ENCODE data around the gene PUS7.
"Not testable (repeated sequence)": the region's sequence is repeated elsewhere in the genome, so short reads cannot be mapped to it uniquely, and the experiment has no call there.

PUS7 gene

DNA sequence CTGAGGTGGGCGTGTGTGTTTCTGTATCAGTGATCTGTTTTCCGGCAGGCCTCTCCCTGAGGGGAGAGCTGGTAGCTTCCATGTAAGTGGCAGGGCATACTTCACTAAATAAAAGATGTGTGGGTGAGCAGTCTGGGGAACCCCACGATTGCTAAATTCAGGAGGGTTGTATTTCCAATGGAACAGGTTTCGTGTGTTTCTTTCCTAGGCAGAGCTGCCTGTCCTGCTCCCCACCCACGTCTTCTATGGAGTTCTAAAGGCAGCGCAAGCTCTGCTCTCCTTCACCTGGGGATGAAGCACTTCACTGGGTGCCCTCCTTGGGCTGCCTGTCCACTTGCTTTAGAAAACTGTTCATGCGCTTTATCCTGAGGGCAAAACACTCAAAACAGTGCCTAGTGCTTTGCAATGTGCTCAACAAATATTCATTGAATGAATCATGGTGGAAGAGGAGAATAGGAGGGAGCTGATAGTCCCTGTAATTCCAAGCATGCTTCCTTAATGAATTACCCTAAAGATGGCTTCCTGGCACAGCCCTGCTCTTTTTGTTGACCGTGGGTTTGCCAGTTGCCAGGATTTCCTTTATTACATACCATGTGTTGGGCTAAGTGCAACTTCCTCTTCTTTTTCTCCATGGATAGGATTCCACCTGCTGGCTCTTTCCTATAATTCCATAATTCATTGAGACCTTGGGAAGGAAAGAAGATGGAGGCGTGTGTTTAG is 82.7 kb downstream of the PUS7 start:
- DNase-seq, result no peak

- DNase-seq, result no peak
These were observed 83.3 kb downstream of the PUS7 start for GRCh38 chr7:105438847-105439173.

- DNase-seq, result no peak
These were observed 83.8 kb downstream of the PUS7 start for GRCh38 chr7:105438254-105438653.

GRCh38 chr7:105437356-105437755 is 84.7 kb downstream of the PUS7 start:
- DNase-seq, result not testable (repeated sequence)

GRCh38 chr7:105429746-105430612 is 92.1 kb downstream of the PUS7 start:
- peak; percentile 27 for DNase-seq

DNA sequence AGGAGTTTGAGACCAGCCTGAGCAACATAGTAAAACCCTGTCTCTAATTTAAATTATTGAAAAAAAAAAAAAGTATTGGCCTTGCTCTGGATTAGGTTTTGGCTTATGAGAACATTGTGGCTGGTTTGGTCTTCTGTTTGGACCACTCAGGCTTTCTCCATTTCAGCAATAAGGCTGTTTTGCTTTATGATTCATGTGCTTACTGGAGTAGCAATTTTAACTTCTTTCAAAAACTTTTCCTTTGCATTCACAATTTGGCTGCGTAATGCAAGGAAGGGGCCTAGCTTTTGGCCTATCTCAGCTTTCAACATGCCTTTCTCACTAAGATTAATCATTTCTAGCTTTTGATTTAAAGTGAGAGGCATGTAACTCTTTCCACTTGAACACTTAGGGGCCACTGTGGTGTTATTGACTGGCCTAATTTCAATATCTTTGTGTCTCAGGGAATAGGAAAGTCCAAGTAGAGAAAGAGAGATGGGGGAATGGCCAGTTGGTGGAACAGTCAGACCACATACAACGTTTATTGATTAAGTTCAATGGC is 95.4 kb downstream of the PUS7 start:
- no peak for DNase-seq

DNA sequence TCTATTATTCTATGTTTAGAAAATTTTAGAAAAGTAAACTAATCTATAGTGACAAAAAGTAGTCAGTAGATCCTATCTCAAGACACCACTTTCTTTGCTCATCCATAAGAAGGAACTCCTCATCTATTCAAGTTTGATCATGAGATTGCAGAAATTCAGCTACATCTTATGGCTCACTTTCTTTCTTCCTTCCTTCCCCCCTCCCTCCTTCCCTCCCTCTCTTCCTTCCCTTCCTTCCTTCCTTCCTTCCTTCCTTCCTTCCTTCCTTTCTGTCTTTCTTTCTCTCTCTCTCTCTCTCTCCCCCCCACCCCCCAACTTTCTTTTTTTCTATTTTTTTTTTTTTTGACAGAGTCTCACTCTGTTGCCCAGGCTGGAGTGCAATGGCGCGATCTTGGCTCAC is 98.1 kb downstream of the PUS7 start:
- no peak for DNase-seq

- DNase-seq, result no peak
These were observed 108.1 kb downstream of the PUS7 start for GRCh38 chr7:105413887-105414437.

GRCh38 chr7:105410774-105411173 is 111.3 kb downstream of the PUS7 start:
- DNase-seq, result not testable (repeated sequence)

- DNase-seq, result not testable (repeated sequence)
These were observed 112.3 kb downstream of the PUS7 start for GRCh38 chr7:105409775-105410174.

GRCh38 chr7:105408791-105409410 is 113.2 kb downstream of the PUS7 start:
- no peak for DNase-seq
